Endodermal cell (in vitro differentiated cells): ENCODE measurements around the gene CHST1. TPM values are rescaled to one million over a fixed set of nuclear protein-coding genes. Genes with fewer than 3 reads are reported as not detected.

Experiments
- DNase-seq: peaks from one replicate; pipeline ENCODE4 v3.0.0-alpha.2; 2017
- H3K27ac ChIP-seq: 2 replicates; pipeline ENCODE4 v1.5.1; 2013; ENCODE audit warnings: mild to moderate bottlenecking, low read depth, low read length, moderate library complexity
- H3K27me3 ChIP-seq: 2 replicates; pipeline ENCODE4 v1.6.1; 2013; ENCODE audit warnings: mild to moderate bottlenecking, low read length, moderate library complexity; ENCODE audit not compliant: insufficient read depth, control insufficient read depth, poor library complexity, severe bottlenecking
- H3K36me3 ChIP-seq: 2 replicates; pipeline ENCODE4 v1.7.0; 2013; ENCODE audit warnings: mild to moderate bottlenecking, low read length, moderate library complexity; ENCODE audit not compliant: control insufficient read depth, insufficient read depth
- H3K4me1 ChIP-seq: one replicate; pipeline ENCODE4 v1.7.0; 2013; ENCODE audit warnings: low read length; ENCODE audit not compliant: control insufficient read depth, insufficient read depth
- H3K4me3 ChIP-seq: 2 replicates; pipeline ENCODE4 v1.5.1; 2013; ENCODE audit warnings: mild to moderate bottlenecking, low read length, moderate library complexity
- H3K9ac ChIP-seq: 2 replicates; pipeline ENCODE4 v1.6.1; 2013; ENCODE audit warnings: mild to moderate bottlenecking, low read length, moderate library complexity; ENCODE audit not compliant: poor library complexity, severe bottlenecking; ENCODE audit errors: extremely low read depth
- H3K9me3 ChIP-seq: 2 replicates; pipeline ENCODE4 v1.6.1; 2013; ENCODE audit warnings: mild to moderate bottlenecking, low read length, moderate library complexity; ENCODE audit not compliant: control insufficient read depth
- H3K27ac Mint-ChIP-seq: 2 replicates; pipeline ENCODE4 v1.8.0; 2020; ENCODE audit warnings: mixed read lengths
- H3K27me3 Mint-ChIP-seq: 2 replicates; pipeline ENCODE4 v1.8.0; 2021; ENCODE audit warnings: mild to moderate bottlenecking, mixed read lengths; ENCODE audit not compliant: insufficient read depth
- H3K36me3 Mint-ChIP-seq: 2 replicates; pipeline ENCODE4 v1.8.0; 2020; ENCODE audit warnings: low read depth, mixed read lengths
- H3K4me1 Mint-ChIP-seq: 2 replicates; pipeline ENCODE4 v1.8.0; 2020; ENCODE audit warnings: mixed read lengths
- H3K4me3 Mint-ChIP-seq: 2 replicates; pipeline ENCODE4 v1.8.0; 2020; ENCODE audit warnings: mild to moderate bottlenecking, moderate library complexity, mixed read lengths
- H3K9me3 Mint-ChIP-seq: 2 replicates; pipeline ENCODE4 v1.8.0; 2020; ENCODE audit warnings: mild to moderate bottlenecking, mixed read lengths
- CTCF ChIP-seq: fragments of 200-600 bp; sonication (generic); conservative IDR thresholded peaks from 2 replicates; pipeline ENCODE4 v1.5.0; 2021; ENCODE audit warnings: antibody characterized with exemption, mild to moderate bottlenecking
- WGBS, 2 experiments: methylation state at CpG; one replicate each; pipeline versions ENCODE4 v1.1.5 to v1.1.7; 2013; ENCODE audit warnings: missing lambda C conversion rate in 2 of 2, mixed read lengths in 1 of 2; ENCODE audit not compliant: insufficient coverage in 1 of 2, insufficient read length in 1 of 2; 5-methylcytosine and 5-hydroxymethylcytosine counted together
- total RNA-seq, 2 donors: library from RNA; stranded (reverse); fragmentation: NEBNext Ultra II Directional in 1 of 2; extraction: Animal tissue kit (Norgen Biotek cat#: 25700) in 1 of 2; gene quantifications; 2 replicates in 1 of 2; 3 replicates in 1 of 2; pipeline ENCODE4 v1.2.1, GENCODE V29; 2021

Gene CHST1
- total RNA-seq, 2 donors from 2014 or later, result 0.95 to 1.6 TPM

- no peak for DNase-seq
- no peak for TF ChIP-seq CTCF
- WGBS, 2 experiments, result 79% methylated on average over 6 of the region's 6 CpGs; no CpG with 5 or more reads in 1 of the 2 experiments
- Histone ChIP-seq H3K4me1 (peaks cover 3% of the 10 kb centered on the region), H3K27ac (no peak overlapping the region), H3K4me3 (no peak overlapping the region), H3K9ac (no peak overlapping the region), H3K9me3 (peaks cover 7% of the 10 kb centered on the region), H3K27me3 (peaks cover 21% of the 10 kb centered on the region), H3K36me3 (no peaks in the 10 kb centered on the region)
- Mint-ChIP-seq H3K36me3 (no peaks in the 10 kb centered on the region), H3K4me1 (peaks cover 16% of the 10 kb centered on the region), H3K9me3 (no peaks in the 10 kb centered on the region), H3K4me3 (no peak overlapping the region), H3K27ac (no peak overlapping the region), H3K27me3 (peaks cover 21% of the 10 kb centered on the region)
Observed at GRCh38 chr11:45708887-45709663, 43.7 kb upstream of the CHST1 start.

GRCh38 chr11:45704635-45705034 lies 39.2 kb upstream of the CHST1 start:
- no peak overlapping the region for H3K9ac ChIP-seq
- no peak overlapping the region for H3K4me3 ChIP-seq
- H3K9me3 ChIP-seq, result peaks cover 7% of the 10 kb centered on the region
- H3K36me3 ChIP-seq, result no peaks in the 10 kb centered on the region
- Mint-ChIP-seq H3K36me3 (no peaks in the 10 kb centered on the region), H3K4me1 (peaks cover 30% of the 10 kb centered on the region), H3K27me3 (peaks cover 16% of the 10 kb centered on the region), H3K4me3 (no peak overlapping the region), H3K27ac (no peak overlapping the region), H3K9me3 (no peaks in the 10 kb centered on the region)
- no peak for DNase-seq
- H3K27ac ChIP-seq, result no peak overlapping the region
- H3K27me3 ChIP-seq, result peaks cover 8% of the 10 kb centered on the region
- H3K4me1 ChIP-seq, result peaks cover 5% of the 10 kb centered on the region
- TF ChIP-seq CTCF, result no peak
- 94 to 100% methylated on average over 2 of the region's 2 CpGs for WGBS, 2 experiments

GRCh38 chr11:45704133-45704532 lies 38.7 kb upstream of the CHST1 start:
- H3K27me3 ChIP-seq, result peaks cover 8% of the 10 kb centered on the region
- Mint-ChIP-seq H3K4me3 (no peak overlapping the region), H3K4me1 (peaks cover 30% of the 10 kb centered on the region), H3K36me3 (no peaks in the 10 kb centered on the region), H3K9me3 (no peaks in the 10 kb centered on the region), H3K27ac (no peak overlapping the region), H3K27me3 (peaks cover 20% of the 10 kb centered on the region)
- peaks cover 5% of the 10 kb centered on the region for H3K4me1 ChIP-seq
- no peaks in the 10 kb centered on the region for H3K36me3 ChIP-seq
- no peak overlapping the region for H3K9ac ChIP-seq
- H3K27ac ChIP-seq, result no peak overlapping the region
- no peak for DNase-seq
- H3K9me3 ChIP-seq, result peaks cover 7% of the 10 kb centered on the region
- no peak for TF ChIP-seq CTCF
- no peak overlapping the region for H3K4me3 ChIP-seq
- 92 to 93% methylated on average over 4 of the region's 4 CpGs for WGBS, 2 experiments
